CD4-positive, CD25-positive, alpha-beta regulatory T cell (primary cell): ENCODE data around the gene SEC24C. TPM values are rescaled to one million over a fixed set of nuclear protein-coding genes. Genes with fewer than 3 reads are reported as not detected.
A peak's percentile ranks its signal among the peaks of the same experiment; 100 is the strongest.

Experiments used
- ATAC-seq, 2 donors: fragments of 150-1000 bp; cut with Tn5 transposase; one replicate each; pipeline ENCODE4 v1.10.0; 2021; ENCODE audit warnings: low read depth in 2 of 2, moderate number of reproducible peaks in 2 of 2, moderate library complexity in 1 of 2
- DNase-seq, 3 donors: peaks; one replicate each; pipeline versions ENCODE4 v3.0.0 to v3.0.0-alpha.2; 2012 to 2022; ENCODE audit warnings: mixed read lengths in 1 of 3
- H3K27ac ChIP-seq: one replicate; pipeline ENCODE4 v1.7.0; 2013; ENCODE audit warnings: mild to moderate bottlenecking, low read length; ENCODE audit not compliant: insufficient read depth, poor library complexity, severe bottlenecking
- H3K27me3 ChIP-seq: one replicate; pipeline ENCODE4 v1.7.0; 2013; ENCODE audit warnings: low read length; ENCODE audit not compliant: control insufficient read depth, insufficient read depth
- H3K36me3 ChIP-seq: one replicate; pipeline ENCODE4 v1.7.0; 2013; ENCODE audit warnings: mild to moderate bottlenecking, low read length, moderate library complexity; ENCODE audit not compliant: control insufficient read depth, insufficient read depth
- H3K4me1 ChIP-seq: 2 replicates; pipeline ENCODE4 v1.7.0; 2013; ENCODE audit warnings: mild to moderate bottlenecking, low read length; ENCODE audit not compliant: insufficient read depth, control insufficient read depth, poor library complexity, severe bottlenecking
- H3K4me3 ChIP-seq: one replicate; pipeline ENCODE4 v1.7.0; 2013; ENCODE audit warnings: low read depth, mild to moderate bottlenecking, low read length, moderate library complexity
- H3K9me3 ChIP-seq, 2 experiments: 1 replicate in 1 of 2; 2 replicates in 1 of 2; pipeline ENCODE4 v1.7.0; 2013; ENCODE audit warnings: low read length in 2 of 2, mild to moderate bottlenecking in 1 of 2, moderate library complexity in 1 of 2; ENCODE audit not compliant: control insufficient read depth in 2 of 2
- H3K27ac Mint-ChIP-seq, 3 donors: one replicate each; pipeline ENCODE4 v1.8.0; 2020 to 2022; ENCODE audit warnings: mild to moderate bottlenecking in 3 of 3, mixed read lengths in 3 of 3, moderate library complexity in 2 of 3
- H3K27me3 Mint-ChIP-seq: one replicate; pipeline ENCODE4 v1.8.0; 2022; ENCODE audit warnings: mild to moderate bottlenecking, mixed read lengths
- H3K36me3 Mint-ChIP-seq: one replicate; pipeline ENCODE4 v1.8.0; 2020; ENCODE audit warnings: mixed read lengths
- H3K4me1 Mint-ChIP-seq, 4 donors: one replicate each; pipeline ENCODE4 v1.8.0; 2020 to 2022; ENCODE audit warnings: mixed read lengths in 4 of 4, mild to moderate bottlenecking in 1 of 4
- H3K4me3 Mint-ChIP-seq, 4 donors: one replicate each; pipeline ENCODE4 v1.8.0; 2020 to 2022; ENCODE audit warnings: mild to moderate bottlenecking in 4 of 4, mixed read lengths in 4 of 4, moderate library complexity in 3 of 4
- H3K9me3 Mint-ChIP-seq, 7 donors: one replicate each; pipeline ENCODE4 v1.8.0; 2020 to 2022; ENCODE audit warnings: mixed read lengths in 7 of 7, mild to moderate bottlenecking in 3 of 7, moderate library complexity in 2 of 7
- polyA plus RNA-seq, 4 donors: library from polyadenylated mRNA; unstranded; fragments of 300-500 nt; fragmentation: Illumina TruSeq; gene quantifications; one replicate each; pipeline ENCODE4 v1.2.3, GENCODE V29; 2021
- total RNA-seq: library from RNA; stranded (reverse); gene quantifications from one replicate; pipeline ENCODE4 v1.2.3, GENCODE V29; 2022

SEC24C gene
- total and polyA plus RNA-seq, 5 donors from 2014 or later: 30.2 to 78.2 (median 39.3) TPM

- DNase-seq: no peak
- no peak overlapping the region for H3K4me3 ChIP-seq
- H3K9me3 ChIP-seq: no peaks in the 10 kb centered on the region
- Mint-ChIP-seq H3K9me3 (no peaks in the 10 kb centered on the region), H3K36me3 (peaks cover 35% of the 10 kb centered on the region), H3K27ac (no peak overlapping the region), H3K4me3 (no peak overlapping the region), H3K4me1 (peaks cover 0 to 2% (median 0%) of the 10 kb centered on the region in 4 donors), H3K27me3 (no peaks in the 10 kb centered on the region)
- no peaks in the 10 kb centered on the region for H3K4me1 ChIP-seq
- no peaks in the 10 kb centered on the region for H3K27me3 ChIP-seq
- ATAC-seq: no peak
- no peak overlapping the region for H3K27ac ChIP-seq
- peaks cover 56% of the 10 kb centered on the region for H3K36me3 ChIP-seq
Measured at GRCh38 chr10:73818402-73818801, 74.2 kb downstream of the SEC24C start.

GRCh38 chr10:73819081-73819480 lies 74.9 kb downstream of the SEC24C start:
- Histone ChIP-seq H3K4me1 (no peaks in the 10 kb centered on the region), H3K36me3 (peaks cover 56% of the 10 kb centered on the region), H3K4me3 (no peak overlapping the region), H3K9me3 (no peaks in the 10 kb centered on the region), H3K27me3 (no peaks in the 10 kb centered on the region), H3K27ac (no peak overlapping the region)
- Mint-ChIP-seq H3K27me3 (no peaks in the 10 kb centered on the region), H3K36me3 (peaks cover 30% of the 10 kb centered on the region), H3K27ac (peak overlapping the region in 1 of 3 donors; percentile 48), H3K4me1 (peaks cover 0 to 2% (median 0%) of the 10 kb centered on the region in 4 donors), H3K4me3 (no peak overlapping the region), H3K9me3 (no peaks in the 10 kb centered on the region)
- no peak for ATAC-seq
- DNase-seq: no peak

GRCh38 chr10:73819513-73820093 lies 75.4 kb downstream of the SEC24C start:
- Histone ChIP-seq H3K9me3 (no peaks in the 10 kb centered on the region), H3K36me3 (peaks cover 61% of the 10 kb centered on the region), H3K27ac (no peak overlapping the region), H3K27me3 (no peaks in the 10 kb centered on the region), H3K4me1 (no peaks in the 10 kb centered on the region), H3K4me3 (no peak overlapping the region)
- Mint-ChIP-seq H3K36me3 (peaks cover 27% of the 10 kb centered on the region), H3K4me1 (peaks cover 0 to 2% (median 0%) of the 10 kb centered on the region in 4 donors), H3K9me3 (no peaks in the 10 kb centered on the region), H3K27ac (no peak overlapping the region), H3K27me3 (no peaks in the 10 kb centered on the region), H3K4me3 (no peak overlapping the region)
- ATAC-seq (no peak), DNase-seq (no peak)

Other genes starting within 250 kb of the SEC24C start
- 42.4 TPM for gene PPP3CB, start 248.3 kb upstream of the SEC24C start, total RNA-seq
- 10 to 100 TPM; 10.8 to 18.0 (median 11.0) TPM for gene PPP3CB, start 248.3 kb upstream of the SEC24C start, polyA plus RNA-seq
- gene USP54, start 153.0 kb upstream of the SEC24C start, total RNA-seq: 4.2 TPM
- 1 to 10 TPM in 3 of 4 donors, under 1 TPM in 1; 0.84 to 1.5 (median 1.0) TPM for gene USP54, start 153.0 kb upstream of the SEC24C start, polyA plus RNA-seq
- gene MYOZ1, start 102.9 kb upstream of the SEC24C start, total RNA-seq: not detected
- gene MYOZ1, start 102.9 kb upstream of the SEC24C start, polyA plus RNA-seq: not detected
- not detected for gene SYNPO2L, start 88.3 kb upstream of the SEC24C start, total RNA-seq
- gene SYNPO2L, start 88.3 kb upstream of the SEC24C start, polyA plus RNA-seq: not detected
- 9.8 TPM for gene AGAP5, start 46.3 kb upstream of the SEC24C start, total RNA-seq
- gene AGAP5, start 46.3 kb upstream of the SEC24C start, polyA plus RNA-seq: under 1 TPM in 2 of 4 donors, not detected in 2; 0.07 to 0.18 TPM
- gene CHCHD1, start 37.7 kb downstream of the SEC24C start, total RNA-seq: 6.3 TPM
- gene CHCHD1, start 37.7 kb downstream of the SEC24C start, polyA plus RNA-seq: 10 to 100 TPM; 63.6 to 79.3 (median 70.0) TPM
- 95.5 TPM for gene ZSWIM8, start 41.2 kb downstream of the SEC24C start, total RNA-seq
- gene ZSWIM8, start 41.2 kb downstream of the SEC24C start, polyA plus RNA-seq: 10 to 100 TPM in 3 of 4 donors, 1 to 10 TPM in 1; 6.0 to 14.9 (median 11.8) TPM
- 74.4 TPM for gene NDST2, start 67.2 kb downstream of the SEC24C start, total RNA-seq
- gene NDST2, start 67.2 kb downstream of the SEC24C start, polyA plus RNA-seq: 10 to 100 TPM; 20.6 to 28.5 (median 24.6) TPM
- gene CAMK2G, start 130.2 kb downstream of the SEC24C start, total RNA-seq: 58.8 TPM
- gene CAMK2G, start 130.2 kb downstream of the SEC24C start, polyA plus RNA-seq: 1 to 10 TPM; 4.3 to 5.3 (median 4.7) TPM
- 0.35 TPM for gene PLAU, start 166.8 kb downstream of the SEC24C start, total RNA-seq
- gene PLAU, start 166.8 kb downstream of the SEC24C start, polyA plus RNA-seq: not detected